Trophoblast cell (in vitro differentiated cells and primary cell): Measurements from ENCODE around the gene MAGED1.

Experiments used
- DNase-seq, 2 donors: peaks; one replicate each; pipeline ENCODE4 v3.0.0-alpha.2; 2016
- H2AFZ ChIP-seq: 2 replicates; pipeline ENCODE4 v1.6.1; 2013; ENCODE audit warnings: low read length, moderate library complexity, mild to moderate bottlenecking; ENCODE audit not compliant: insufficient read depth, poor library complexity
- H2AK5ac ChIP-seq: 2 replicates; pipeline ENCODE4 v1.6.1; 2013; ENCODE audit warnings: mild to moderate bottlenecking, low read length
- H2BK120ac ChIP-seq: 2 replicates; pipeline ENCODE4 v1.6.1; 2013; ENCODE audit warnings: low read length, mild to moderate bottlenecking, moderate library complexity; ENCODE audit not compliant: insufficient read depth, poor library complexity
- H2BK12ac ChIP-seq: 2 replicates; pipeline ENCODE4 v1.6.1; 2013; ENCODE audit warnings: mild to moderate bottlenecking, low read length, moderate library complexity
- H2BK5ac ChIP-seq: 2 replicates; pipeline ENCODE4 v1.6.1; 2013; ENCODE audit warnings: low read length, low read depth, moderate library complexity, mild to moderate bottlenecking; ENCODE audit not compliant: poor library complexity
- H3K14ac ChIP-seq: 2 replicates; pipeline ENCODE4 v1.6.1; 2013; ENCODE audit warnings: mild to moderate bottlenecking, low read length
- H3K18ac ChIP-seq: 2 replicates; pipeline ENCODE4 v1.6.1; 2013; ENCODE audit warnings: mild to moderate bottlenecking, low read length
- H3K23ac ChIP-seq: 2 replicates; pipeline ENCODE4 v1.6.1; 2013; ENCODE audit warnings: low read length
- H3K27ac ChIP-seq: 2 replicates; pipeline ENCODE4 v1.5.1; 2013; ENCODE audit warnings: low read depth, mild to moderate bottlenecking, inconsistent platforms, low read length, moderate library complexity
- H3K27me3 ChIP-seq: 2 replicates; pipeline ENCODE4 v1.6.1; 2013; ENCODE audit warnings: inconsistent platforms, mild to moderate bottlenecking, low read length, moderate library complexity; ENCODE audit not compliant: insufficient read depth
- H3K36me3 ChIP-seq, 2 experiments: 1 replicate in 1 of 2; 2 replicates in 1 of 2; pipeline ENCODE4 v1.6.1; 2013; ENCODE audit warnings: low read length in 2 of 2, mild to moderate bottlenecking in 2 of 2, moderate library complexity in 1 of 2; ENCODE audit not compliant: insufficient read depth in 2 of 2, control insufficient read depth in 1 of 2
- H3K4ac ChIP-seq: 2 replicates; pipeline ENCODE4 v1.6.1; 2013; ENCODE audit warnings: low read depth, mild to moderate bottlenecking, low read length, moderate library complexity
- H3K4me1 ChIP-seq, 2 experiments: 1 replicate in 1 of 2; 2 replicates in 1 of 2; pipeline ENCODE4 v1.6.1; 2013; ENCODE audit warnings: low read length in 2 of 2, mild to moderate bottlenecking in 2 of 2, moderate library complexity in 1 of 2; ENCODE audit not compliant: insufficient read depth in 2 of 2, control insufficient read depth in 1 of 2
- H3K4me2 ChIP-seq: 2 replicates; pipeline ENCODE4 v1.6.1; 2013; ENCODE audit warnings: inconsistent platforms, mild to moderate bottlenecking, low read length, moderate library complexity
- H3K4me3 ChIP-seq: 2 replicates; pipeline ENCODE4 v1.5.1; 2013; ENCODE audit warnings: mild to moderate bottlenecking, low read depth, low read length, inconsistent platforms
- H3K79me1 ChIP-seq: one replicate; pipeline ENCODE4 v1.6.1; 2013; ENCODE audit warnings: low read length
- H3K79me2 ChIP-seq: 2 replicates; pipeline ENCODE4 v1.6.1; 2013; ENCODE audit warnings: low read length, mild to moderate bottlenecking; ENCODE audit not compliant: control insufficient read depth, insufficient read depth, poor library complexity
- H3K9ac ChIP-seq: 2 replicates; pipeline ENCODE4 v1.6.1; 2013; ENCODE audit warnings: mild to moderate bottlenecking, low read length
- H3K9me3 ChIP-seq: 2 replicates; pipeline ENCODE4 v1.6.1; 2013; ENCODE audit warnings: low read depth, mild to moderate bottlenecking, control low read depth, inconsistent platforms, low read length; ENCODE audit not compliant: insufficient read depth
- H4K12ac ChIP-seq: 2 replicates; pipeline ENCODE4 v1.6.1; 2013; ENCODE audit warnings: low read depth, mild to moderate bottlenecking, low read length, moderate library complexity
- H4K8ac ChIP-seq: 2 replicates; pipeline ENCODE4 v1.6.1; 2013; ENCODE audit warnings: low read depth, mild to moderate bottlenecking, low read length, moderate library complexity
- H4K91ac ChIP-seq: one replicate; pipeline ENCODE4 v1.6.1; 2013; ENCODE audit warnings: low read depth, mild to moderate bottlenecking, low read length, moderate library complexity
- WGBS: extraction: QIAGEN DNeasy Blood & Tissue Kit; methylation state at CpG from one replicate; pipeline ENCODE4 v1.1.7; 2013; ENCODE audit warnings: missing lambda C conversion rate; ENCODE audit not compliant: insufficient read length, insufficient coverage; ENCODE audit errors: extremely low coverage; 5-methylcytosine and 5-hydroxymethylcytosine counted together

Gene MAGED1

GRCh38 chrX:51852621-51853020 is 40.8 kb upstream of the MAGED1 start:
- Histone ChIP-seq H3K79me1 (no peaks in the 10 kb centered on the region), H3K36me3 (no peaks in the 10 kb centered on the region), H4K12ac (no peak overlapping the region), H4K91ac (no peak overlapping the region), H3K9me3 (no peaks in the 10 kb centered on the region), H3K4me1 (peaks cover 0 to 3% of the 10 kb centered on the region in 2 experiments), H3K14ac (no peak overlapping the region), H3K9ac (no peak overlapping the region), H3K27me3 (no peaks in the 10 kb centered on the region), H3K4me2 (no peak overlapping the region), H2AFZ (no peak overlapping the region), H4K8ac (no peak overlapping the region), H2BK12ac (no peak overlapping the region), H2BK120ac (no peak overlapping the region), H2BK5ac (no peak overlapping the region), H3K27ac (no peak overlapping the region), H3K79me2 (no peaks in the 10 kb centered on the region), H2AK5ac (no peak overlapping the region), H3K23ac (no peak overlapping the region), H3K4ac (no peak overlapping the region), H3K18ac (no peak overlapping the region), H3K4me3 (no peak overlapping the region)
- no CpG with 5 or more reads among the region's 3 CpGs for WGBS
- DNase-seq = no peak

- WGBS = no CpG with 5 or more reads among the region's 1 CpG
- Histone ChIP-seq H4K91ac (no peak overlapping the region), H3K14ac (no peak overlapping the region), H3K9me3 (no peaks in the 10 kb centered on the region), H3K36me3 (no peaks in the 10 kb centered on the region), H2BK12ac (no peak overlapping the region), H3K18ac (no peak overlapping the region), H2AFZ (no peak overlapping the region), H3K79me2 (no peaks in the 10 kb centered on the region), H3K27me3 (no peaks in the 10 kb centered on the region), H2BK120ac (no peak overlapping the region), H2AK5ac (no peak overlapping the region), H3K79me1 (no peaks in the 10 kb centered on the region), H3K23ac (no peak overlapping the region), H3K4ac (no peak overlapping the region), H3K4me2 (no peak overlapping the region), H3K4me1 (peaks cover 0 to 2% of the 10 kb centered on the region in 2 experiments), H4K8ac (no peak overlapping the region), H4K12ac (no peak overlapping the region), H3K27ac (no peak overlapping the region), H3K4me3 (no peak overlapping the region), H2BK5ac (no peak overlapping the region), H3K9ac (no peak overlapping the region)
- no peak for DNase-seq
Observed at GRCh38 chrX:51853251-51853650, 40.2 kb upstream of the MAGED1 start.

- Histone ChIP-seq H3K4me2 (no peak overlapping the region), H3K23ac (no peak overlapping the region), H2AK5ac (no peak overlapping the region), H3K4me3 (no peak overlapping the region), H3K14ac (no peak overlapping the region), H3K27me3 (no peaks in the 10 kb centered on the region), H3K18ac (no peak overlapping the region), H3K9ac (no peak overlapping the region), H2AFZ (no peak overlapping the region), H3K79me2 (no peaks in the 10 kb centered on the region), H4K8ac (no peak overlapping the region), H2BK12ac (no peak overlapping the region), H3K4ac (no peak overlapping the region), H3K9me3 (no peaks in the 10 kb centered on the region), H3K27ac (no peak overlapping the region), H3K79me1 (no peaks in the 10 kb centered on the region), H4K12ac (no peak overlapping the region), H3K36me3 (no peaks in the 10 kb centered on the region), H3K4me1 (no peaks in the 10 kb centered on the region), H4K91ac (no peak overlapping the region), H2BK120ac (no peak overlapping the region), H2BK5ac (no peak overlapping the region)
- no CpG with 5 or more reads among the region's 8 CpGs for WGBS
- DNase-seq = no peak
Observed at GRCh38 chrX:51855698-51856097, 37.7 kb upstream of the MAGED1 start.

GRCh38 chrX:51857159-51857733 is 36.2 kb upstream of the MAGED1 start:
- no peaks in the 10 kb centered on the region for H3K9me3 ChIP-seq
- no peak overlapping the region for H4K12ac ChIP-seq
- H3K9ac ChIP-seq = no peak overlapping the region
- no peak overlapping the region for H2AFZ ChIP-seq
- H3K79me1 ChIP-seq = no peaks in the 10 kb centered on the region
- no CpG with 5 or more reads among the region's 1 CpG for WGBS
- H3K4me1 ChIP-seq = no peaks in the 10 kb centered on the region
- no peak overlapping the region for H2BK12ac ChIP-seq
- H3K4me3 ChIP-seq = no peak overlapping the region
- H4K8ac ChIP-seq = no peak overlapping the region
- no peak overlapping the region for H3K4me2 ChIP-seq
- H3K18ac ChIP-seq = no peak overlapping the region
- H3K27ac ChIP-seq = no peak overlapping the region
- H2BK5ac ChIP-seq = no peak overlapping the region
- H3K4ac ChIP-seq = no peak overlapping the region
- H4K91ac ChIP-seq = no peak overlapping the region
- H3K27me3 ChIP-seq = no peaks in the 10 kb centered on the region
- H3K79me2 ChIP-seq = no peaks in the 10 kb centered on the region
- no peak overlapping the region for H2BK120ac ChIP-seq
- no peak overlapping the region for H3K14ac ChIP-seq
- no peak overlapping the region for H3K23ac ChIP-seq
- no peak for DNase-seq
- no peak overlapping the region for H2AK5ac ChIP-seq
- H3K36me3 ChIP-seq = no peaks in the 10 kb centered on the region
